Loucy (cell line): ENCODE measurements around the gene ZNG1F.
"Not testable (repeated sequence)": the region's sequence is repeated elsewhere in the genome, so short reads cannot be mapped to it uniquely, and the experiment has no call there.

Source experiments
- EZH2phosphoT487 ChIP-seq: fragments of 200-600 bp; IDR thresholded peaks from 2 replicates; pipeline ENCODE4 v1.6.1; 2018; ENCODE audit warnings: antibody characterized with exemption, mild to moderate bottlenecking, moderate library complexity, borderline replicate concordance
- TF ChIP-seq, protein P1 (sequence below): fragments of 200-600 bp; sonication (generic); conservative IDR thresholded peaks from 2 replicates; pipeline ENCODE4 v1.5.1; 2014; ENCODE audit warnings: mild to moderate bottlenecking, antibody characterized with exemption, low read length

- TF ChIP-seq, protein P1, sequence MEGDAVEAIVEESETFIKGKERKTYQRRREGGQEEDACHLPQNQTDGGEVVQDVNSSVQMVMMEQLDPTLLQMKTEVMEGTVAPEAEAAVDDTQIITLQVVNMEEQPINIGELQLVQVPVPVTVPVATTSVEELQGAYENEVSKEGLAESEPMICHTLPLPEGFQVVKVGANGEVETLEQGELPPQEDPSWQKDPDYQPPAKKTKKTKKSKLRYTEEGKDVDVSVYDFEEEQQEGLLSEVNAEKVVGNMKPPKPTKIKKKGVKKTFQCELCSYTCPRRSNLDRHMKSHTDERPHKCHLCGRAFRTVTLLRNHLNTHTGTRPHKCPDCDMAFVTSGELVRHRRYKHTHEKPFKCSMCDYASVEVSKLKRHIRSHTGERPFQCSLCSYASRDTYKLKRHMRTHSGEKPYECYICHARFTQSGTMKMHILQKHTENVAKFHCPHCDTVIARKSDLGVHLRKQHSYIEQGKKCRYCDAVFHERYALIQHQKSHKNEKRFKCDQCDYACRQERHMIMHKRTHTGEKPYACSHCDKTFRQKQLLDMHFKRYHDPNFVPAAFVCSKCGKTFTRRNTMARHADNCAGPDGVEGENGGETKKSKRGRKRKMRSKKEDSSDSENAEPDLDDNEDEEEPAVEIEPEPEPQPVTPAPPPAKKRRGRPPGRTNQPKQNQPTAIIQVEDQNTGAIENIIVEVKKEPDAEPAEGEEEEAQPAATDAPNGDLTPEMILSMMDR: not testable (repeated sequence)
- not testable (repeated sequence) for TF ChIP-seq EZH2phosphoT487
These were observed 69.8 kb downstream of the ZNG1F start for GRCh38 chr9:41119311-41119710.
